Fibroblast of lung (primary cell): Measurements from ENCODE around the gene GABRG3.

ENCODE experiments used
- EZH2 ChIP-seq: IDR thresholded peaks from 2 replicates; pipeline ENCODE4 v1.5.1; 2012; ENCODE audit warnings: low read length, control low read depth, mild to moderate bottlenecking; ENCODE audit errors: missing control alignments
- TF ChIP-seq, protein P1 (sequence below), 2 donors: IDR thresholded peaks in 1 of 2; conservative IDR thresholded peaks in 1 of 2; 1 replicate in 1 of 2; 2 replicates in 1 of 2; pipeline ENCODE4 v1.5.1; 2011 to 2012; ENCODE audit warnings: low read length in 2 of 2, control low read depth in 1 of 2, inconsistent platforms in 1 of 2, low read depth in 1 of 2, mild to moderate bottlenecking in 1 of 2

DNA sequence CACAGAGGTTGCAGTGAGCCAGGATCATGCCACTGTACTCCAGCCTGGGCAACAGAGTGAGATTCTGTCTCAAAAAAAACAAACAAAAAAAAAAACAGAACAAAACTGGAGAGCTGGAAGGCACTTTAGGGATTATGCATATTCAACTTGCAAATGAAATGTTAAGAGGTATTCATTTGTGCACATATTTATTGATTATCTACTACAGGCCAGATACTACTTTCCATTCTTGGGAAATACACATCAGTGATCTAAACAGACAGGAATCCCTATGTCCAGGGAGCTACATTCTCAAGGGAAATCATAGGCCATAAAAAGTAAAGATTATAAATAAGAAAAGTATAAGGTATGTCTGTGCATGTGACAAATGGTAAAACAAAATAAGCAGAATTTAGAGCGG, 322.6 kb downstream of the GABRG3 start:
- TF ChIP-seq, protein P1, sequence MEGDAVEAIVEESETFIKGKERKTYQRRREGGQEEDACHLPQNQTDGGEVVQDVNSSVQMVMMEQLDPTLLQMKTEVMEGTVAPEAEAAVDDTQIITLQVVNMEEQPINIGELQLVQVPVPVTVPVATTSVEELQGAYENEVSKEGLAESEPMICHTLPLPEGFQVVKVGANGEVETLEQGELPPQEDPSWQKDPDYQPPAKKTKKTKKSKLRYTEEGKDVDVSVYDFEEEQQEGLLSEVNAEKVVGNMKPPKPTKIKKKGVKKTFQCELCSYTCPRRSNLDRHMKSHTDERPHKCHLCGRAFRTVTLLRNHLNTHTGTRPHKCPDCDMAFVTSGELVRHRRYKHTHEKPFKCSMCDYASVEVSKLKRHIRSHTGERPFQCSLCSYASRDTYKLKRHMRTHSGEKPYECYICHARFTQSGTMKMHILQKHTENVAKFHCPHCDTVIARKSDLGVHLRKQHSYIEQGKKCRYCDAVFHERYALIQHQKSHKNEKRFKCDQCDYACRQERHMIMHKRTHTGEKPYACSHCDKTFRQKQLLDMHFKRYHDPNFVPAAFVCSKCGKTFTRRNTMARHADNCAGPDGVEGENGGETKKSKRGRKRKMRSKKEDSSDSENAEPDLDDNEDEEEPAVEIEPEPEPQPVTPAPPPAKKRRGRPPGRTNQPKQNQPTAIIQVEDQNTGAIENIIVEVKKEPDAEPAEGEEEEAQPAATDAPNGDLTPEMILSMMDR (conservative IDR thresholded peaks at IDR 0.05 in 1 of 2, IDR thresholded peaks at IDR 0.05 in 1 of 2; ENCODE audit: low read depth in 1 of 2, low read length in 2 of 2), result no peak
- no peak for TF ChIP-seq EZH2
